ENCODE results near the gene SLC30A3. TPM values are rescaled to one million over a fixed set of nuclear protein-coding genes. Genes with fewer than 3 reads are reported as not detected.
A peak's percentile ranks its signal among the peaks of the same experiment; 100 is the strongest.
"Not testable (repeated sequence)": the region's sequence is repeated elsewhere in the genome, so short reads cannot be mapped to it uniquely, and the experiment has no call there.

Gene SLC30A3
- total RNA-seq: under 0.01 TPM

- peak; percentile 28 to 58 (median 49) for DNase-seq (ENCODE audit: low read depth in 2 of 3, low spot score in 2 of 3)
These were observed at the start of gene SLC30A3 for GRCh38 chr2:27262379-27263286. TSS of gene SLC30A3 (minus strand) at chr2:27263047. CDS start at chr2:27262906, 141 bp downstream.

- no peak for DNase-seq (ENCODE audit: low read depth in 2 of 3, low spot score in 2 of 3)
These were observed 49.3 kb upstream of the SLC30A3 start for GRCh38 chr2:27312152-27312551.

- DNase-seq (ENCODE audit: low read depth in 2 of 3, low spot score in 2 of 3): no peak
These were observed 46.8 kb upstream of the SLC30A3 start for GRCh38 chr2:27309651-27310050.

GRCh38 chr2:27308359-27308881 lies 45.6 kb upstream of the SLC30A3 start, which contains the start of gene UCN:
TSS of gene UCN (minus strand) at chr2:27308445. CDS start at chr2:27307895, 550 bp downstream.
- no peak for DNase-seq (ENCODE audit: low read depth in 2 of 3, low spot score in 2 of 3)

- no peak for DNase-seq (ENCODE audit: low read depth in 2 of 3, low spot score in 2 of 3)
These were observed 44.9 kb upstream of the SLC30A3 start for GRCh38 chr2:27307545-27308358.

GRCh38 chr2:27307287-27307544 lies 44.4 kb upstream of the SLC30A3 start:
- DNase-seq (ENCODE audit: low read depth in 2 of 3, low spot score in 2 of 3): no peak

GRCh38 chr2:27306573-27307286 lies 43.9 kb upstream of the SLC30A3 start:
- peak in 1 of 3 donors; percentile 63 for DNase-seq (ENCODE audit: low read depth in 2 of 3, low spot score in 2 of 3)

- DNase-seq (ENCODE audit: low read depth in 2 of 3, low spot score in 2 of 3): no peak
These were observed 43.3 kb upstream of the SLC30A3 start for GRCh38 chr2:27306136-27306535.

- no peak for DNase-seq (ENCODE audit: low read depth in 2 of 3, low spot score in 2 of 3)
These were observed 42.7 kb upstream of the SLC30A3 start for GRCh38 chr2:27305516-27305915.

- no peak for DNase-seq (ENCODE audit: low read depth in 2 of 3, low spot score in 2 of 3)
These were observed 41.8 kb upstream of the SLC30A3 start for GRCh38 chr2:27304488-27305240.

- DNase-seq (ENCODE audit: low read depth in 2 of 3, low spot score in 2 of 3): peak in 2 of 3 donors; percentile 56 to 72
These were observed 40.5 kb upstream of the SLC30A3 start for GRCh38 chr2:27303093-27304025.

- not testable (repeated sequence) for DNase-seq (ENCODE audit: low read depth in 2 of 3, low spot score in 2 of 3)
These were observed 37.8 kb upstream of the SLC30A3 start for GRCh38 chr2:27300606-27301005.

GRCh38 chr2:27298391-27299080 lies 35.7 kb upstream of the SLC30A3 start:
- no peak for DNase-seq (ENCODE audit: low read depth in 2 of 3, low spot score in 2 of 3)

- DNase-seq (ENCODE audit: low read depth in 2 of 3, low spot score in 2 of 3): no peak
These were observed 34.3 kb upstream of the SLC30A3 start for GRCh38 chr2:27297195-27297594.

GRCh38 chr2:27296481-27296880 lies 33.6 kb upstream of the SLC30A3 start:
- DNase-seq (ENCODE audit: low read depth in 2 of 3, low spot score in 2 of 3): no peak

GRCh38 chr2:27294928-27295327 lies 32.1 kb upstream of the SLC30A3 start:
- no peak for DNase-seq (ENCODE audit: low read depth in 2 of 3, low spot score in 2 of 3)

GRCh38 chr2:27291865-27292264 lies 29.0 kb upstream of the SLC30A3 start:
- no peak for DNase-seq (ENCODE audit: low read depth in 2 of 3, low spot score in 2 of 3)

- peak in 1 of 3 donors; percentile 67 for DNase-seq (ENCODE audit: low read depth in 2 of 3, low spot score in 2 of 3)
These were observed 27.7 kb upstream of the SLC30A3 start for GRCh38 chr2:27290549-27290948.

Data from hematopoietic multipotent progenitor cell (in vitro differentiated cells).